GM18505 (cell line): ENCODE measurements around the gene MUC7.

ENCODE experiments used
- ATAC-seq: cut with Tn5 transposase; IDR thresholded peaks from one replicate; pipeline ENCODE4 v1.9.1; 2021; ENCODE audit not compliant: unreplicated experiment
- POLR2A ChIP-seq: IDR thresholded peaks from 4 replicates; pipeline ENCODE4 v1.6.1; 2011; ENCODE audit warnings: borderline replicate concordance; ENCODE audit not compliant: insufficient read depth, insufficient read length; ENCODE audit errors: extremely low read depth

Gene MUC7

DNA sequence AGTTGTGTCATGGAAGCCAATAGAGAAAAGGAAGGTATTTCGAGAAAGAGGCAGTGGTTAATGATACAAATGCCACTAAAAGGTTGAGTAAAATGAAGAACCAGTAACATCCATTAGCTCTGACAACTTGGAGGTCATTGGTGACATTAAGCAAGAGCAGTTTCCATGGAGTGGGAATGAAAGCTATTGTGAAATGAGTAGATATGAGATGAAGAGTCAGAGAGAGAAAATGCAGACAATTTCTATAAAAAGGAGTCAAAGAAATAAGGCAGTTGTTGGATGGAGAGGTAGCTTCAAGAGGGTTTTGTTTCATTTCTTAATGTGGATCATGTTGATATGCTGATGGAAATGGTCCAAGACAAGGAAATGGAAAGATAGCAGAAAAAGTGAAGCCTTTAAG is 36.8 kb downstream of the MUC7 start:
- ATAC-seq, result no peak
- no peak for TF ChIP-seq POLR2A

DNA sequence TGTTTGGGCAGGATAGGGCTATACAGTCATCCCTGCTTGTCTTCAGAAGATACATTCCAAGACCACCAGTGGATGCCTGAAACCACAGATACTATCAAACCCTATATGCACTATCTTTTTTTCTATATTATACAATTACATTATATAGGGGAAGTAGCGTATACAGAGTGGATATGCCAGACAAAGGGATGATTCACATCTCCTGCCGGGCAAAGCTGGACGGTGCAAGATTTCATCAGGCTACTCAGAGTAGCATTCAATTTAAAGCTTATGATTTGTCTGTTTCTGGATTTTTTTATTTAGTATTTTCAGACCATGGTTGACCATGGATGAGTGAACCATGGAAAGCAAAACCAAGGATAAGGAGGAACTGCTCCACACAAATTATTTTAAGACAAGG is 39.4 kb downstream of the MUC7 start:
- TF ChIP-seq POLR2A, result no peak
- no peak for ATAC-seq

DNA sequence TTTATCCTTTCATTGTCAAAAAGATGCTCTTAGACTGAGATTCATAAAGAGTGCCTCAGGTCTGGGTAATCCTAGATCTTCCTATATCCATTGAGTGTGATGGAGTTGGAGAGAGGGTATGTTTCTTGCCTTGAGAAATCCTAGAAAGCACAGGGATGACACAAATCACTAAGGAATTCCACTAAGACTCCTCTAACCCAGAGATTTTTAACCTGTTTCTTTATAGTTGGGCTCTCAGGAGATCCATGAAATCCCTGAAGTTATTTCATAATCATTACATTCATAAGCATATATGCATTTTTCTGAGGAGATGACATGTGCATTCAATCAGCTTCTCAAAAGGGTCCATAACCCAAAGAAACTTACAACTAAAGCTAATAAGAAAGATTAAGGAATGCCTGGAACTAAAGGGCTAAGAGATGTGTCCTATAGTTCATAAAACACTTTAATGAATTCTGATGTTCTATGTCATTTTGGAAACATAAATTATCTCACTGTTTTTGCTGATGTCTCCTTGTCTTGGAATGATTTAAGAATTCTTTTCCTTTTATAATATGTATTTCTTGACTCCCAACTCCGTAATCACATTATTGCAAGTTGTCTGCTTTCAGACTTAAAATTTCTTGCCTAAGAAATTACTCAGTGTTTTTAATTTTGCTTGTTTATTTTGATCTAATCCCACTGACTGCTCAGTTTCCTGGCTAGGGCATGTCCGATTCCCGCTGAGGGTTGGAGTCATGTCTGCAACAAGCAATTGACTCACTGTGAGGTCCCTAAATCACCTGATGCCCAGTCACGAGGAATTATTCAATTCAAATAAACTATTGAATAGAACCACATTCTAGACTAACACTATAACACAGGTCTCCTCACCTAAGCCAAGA is 43.6 kb downstream of the MUC7 start:
- ATAC-seq, result no peak
- TF ChIP-seq POLR2A, result no peak

DNA sequence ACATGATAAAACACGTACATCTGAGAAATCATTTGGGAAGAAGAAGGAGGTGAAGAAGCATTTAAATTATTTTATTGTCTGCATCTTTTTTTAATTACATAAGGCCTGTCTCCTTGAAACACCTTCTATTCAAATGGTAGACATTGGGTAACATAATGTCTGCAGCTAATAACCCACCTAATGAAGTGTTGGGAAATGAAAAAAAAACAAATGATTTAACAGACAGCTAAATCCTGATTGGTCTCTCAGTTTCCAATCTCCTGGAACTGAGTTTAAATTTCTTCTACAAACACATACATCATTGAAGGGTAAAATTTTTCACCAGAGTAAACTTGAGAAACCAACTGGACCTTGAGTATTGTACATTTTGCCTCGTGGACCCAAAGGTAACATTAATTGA is 46.3 kb downstream of the MUC7 start, which contains the start of gene AMTN:
Gene AMTN, plus strand, starts transcription at position 301 of the 400 bp plus-strand sequence. CDS start 209 bp downstream, outside the sequence.
- ATAC-seq, result no peak
- TF ChIP-seq POLR2A, result no peak

DNA sequence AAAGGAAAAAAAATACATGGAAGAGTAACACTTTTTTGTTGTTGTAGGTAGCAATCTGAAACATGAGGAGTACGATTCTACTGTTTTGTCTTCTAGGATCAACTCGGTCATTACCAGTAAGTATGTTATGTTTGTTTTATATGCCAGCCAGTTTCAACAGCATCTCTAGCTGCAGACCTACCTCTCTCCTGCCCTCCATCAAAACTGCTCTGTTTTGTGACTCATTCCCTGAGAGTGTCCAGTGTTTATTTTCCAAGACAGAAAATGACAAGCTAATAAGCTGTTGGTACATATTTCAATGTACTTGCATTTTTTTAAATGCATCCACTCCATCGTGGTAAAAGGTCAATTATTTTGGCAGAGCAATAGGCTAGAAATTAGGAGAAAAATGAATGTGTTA is 46.7 kb downstream of the MUC7 start:
- TF ChIP-seq POLR2A, result no peak
- ATAC-seq, result no peak

DNA sequence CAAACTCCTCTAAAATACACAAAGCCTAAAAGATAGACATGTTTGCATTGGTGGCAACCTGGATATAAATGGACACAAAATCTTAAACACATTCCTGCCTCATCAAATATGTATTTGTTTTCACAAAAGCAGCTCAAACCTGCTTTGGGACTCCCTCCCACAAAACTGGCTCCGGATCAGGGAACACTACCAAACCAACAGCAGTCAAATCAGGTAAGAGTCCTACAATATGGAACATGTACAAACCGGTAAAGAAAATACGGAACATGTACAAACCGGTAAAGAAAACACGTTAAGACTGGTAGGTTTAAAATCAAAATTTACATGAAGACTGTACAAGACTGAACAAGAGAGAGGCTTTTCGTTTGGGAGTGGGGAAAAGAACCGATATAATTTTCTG is 50.6 kb downstream of the MUC7 start:
- no peak for TF ChIP-seq POLR2A
- no peak for ATAC-seq

DNA sequence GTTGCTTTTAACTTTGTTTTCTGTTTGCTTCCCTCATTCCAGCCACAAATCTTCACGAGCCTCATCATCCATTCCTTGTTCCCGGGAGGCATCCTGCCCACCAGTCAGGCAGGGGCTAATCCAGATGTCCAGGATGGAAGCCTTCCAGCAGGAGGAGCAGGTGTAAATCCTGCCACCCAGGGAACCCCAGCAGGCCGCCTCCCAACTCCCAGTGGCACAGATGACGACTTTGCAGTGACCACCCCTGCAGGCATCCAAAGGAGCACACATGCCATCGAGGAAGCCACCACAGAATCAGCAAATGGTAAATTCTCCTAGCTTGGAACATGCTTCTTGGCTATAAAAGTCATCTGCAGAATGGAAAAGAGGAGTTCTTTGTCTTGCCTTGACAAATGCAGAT is 59.0 kb downstream of the MUC7 start:
- no peak for ATAC-seq
- no peak for TF ChIP-seq POLR2A

DNA sequence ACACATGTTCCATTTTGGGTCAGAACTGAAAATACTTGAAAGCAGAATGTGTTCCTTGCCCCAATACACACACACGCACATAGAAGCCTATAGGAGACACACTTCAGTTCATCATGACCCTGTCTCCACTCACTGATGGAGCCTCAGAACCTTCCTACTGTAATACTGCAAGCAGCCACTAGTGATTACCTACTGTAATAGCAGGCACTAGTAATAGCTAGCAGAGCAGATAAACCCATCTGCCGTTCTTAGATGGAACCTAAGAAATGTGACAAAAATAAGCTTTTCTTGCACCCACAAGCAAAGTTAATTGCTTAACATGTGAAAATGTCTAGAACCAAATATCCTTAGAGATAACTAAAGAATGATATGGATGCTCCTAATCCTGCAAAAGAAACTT is 60.0 kb downstream of the MUC7 start:
- peak; percentile 86 for ATAC-seq
- TF ChIP-seq POLR2A, result no peak
